H1 (cell line): ENCODE data around the gene LSM2. TPM values are rescaled to one million over a fixed set of nuclear protein-coding genes. Genes with fewer than 3 reads are reported as not detected.

Experiments
- CTCF ChIA-PET: fragments of 300-600 bp; sonication (Branson Sonifier 250); formaldehyde crosslinking; loops from one replicate; lab custom pipeline; 2021; ENCODE audit not compliant: partially characterized antibody; lab: Charles Lee
- POLR2A ChIA-PET: fragments of 300-600 bp; sonication (Branson Sonifier 250); formaldehyde crosslinking; loops from one replicate; lab custom pipeline; 2021; ENCODE audit warnings: inconsistent platforms; ENCODE audit not compliant: partially characterized antibody; lab: Charles Lee
- DNase-seq, 2 experiments: peaks; one replicate each; pipeline versions ENCODE4 v3.0.0 to v3.0.0-alpha.2; 2010 to 2022; ENCODE audit warnings: low spot score in 2 of 2, low read depth in 1 of 2, mixed read lengths in 1 of 2
- FAIRE-seq: peaks from 2 replicates; lab custom pipeline; 2011; peaks lifted over from hg19 to GRCh38; lab: Jason Lieb, UNC
- H2AFZ ChIP-seq: 2 replicates; pipeline ENCODE4 v1.8.1; 2012; ENCODE audit warnings: low read length, inconsistent platforms
- H2AK5ac ChIP-seq: 2 replicates; pipeline ENCODE4 v1.6.1; 2013; ENCODE audit warnings: low read depth, low read length
- H2BK120ac ChIP-seq: replicated peaks from 2 replicates; pipeline ENCODE3; 2013; ENCODE audit warnings: low read depth, low read length, inconsistent platforms
- H2BK12ac ChIP-seq: 2 replicates; pipeline ENCODE4 v1.6.1; 2013; ENCODE audit warnings: low read depth, low read length
- H2BK15ac ChIP-seq: 2 replicates; pipeline ENCODE4 v1.6.1; 2013; ENCODE audit warnings: low read length
- H2BK20ac ChIP-seq: 2 replicates; pipeline ENCODE4 v1.6.1; 2013; ENCODE audit warnings: low read length
- H2BK5ac ChIP-seq: 2 replicates; pipeline ENCODE4 v1.6.1; 2013; ENCODE audit warnings: low read depth, low read length
- H3K14ac ChIP-seq: 2 replicates; pipeline ENCODE4 v1.6.1; 2013; ENCODE audit warnings: inconsistent platforms; ENCODE audit not compliant: insufficient read length
- H3K18ac ChIP-seq: 2 replicates; pipeline ENCODE4 v1.6.1; 2013; ENCODE audit warnings: low read length; ENCODE audit errors: extremely low read depth
- H3K23ac ChIP-seq: 2 replicates; pipeline ENCODE4 v1.6.1; 2013; ENCODE audit warnings: inconsistent platforms; ENCODE audit not compliant: insufficient read length
- H3K23me2 ChIP-seq: 2 replicates; pipeline ENCODE4 v1.6.1; 2013; ENCODE audit warnings: low read depth, low read length
- H3K27ac ChIP-seq: 2 replicates; pipeline ENCODE4 v1.6.1; 2011; ENCODE audit warnings: low read depth, low read length, inconsistent platforms
- H3K27me3 ChIP-seq, 4 experiments: replicated peaks in 1 of 4; 1 replicate in 1 of 4; 2 replicates in 3 of 4; pipeline versions ENCODE4 v1.6.1 to v1.8.1; 2011 to 2013; ENCODE audit warnings: low read length in 3 of 4, mild to moderate bottlenecking in 3 of 4, inconsistent platforms in 2 of 4, mixed read lengths in 2 of 4, moderate library complexity in 1 of 4; ENCODE audit not compliant: control insufficient read depth in 3 of 4, insufficient read depth in 3 of 4; ENCODE audit errors: extremely low read depth in 1 of 4
- H3K36me3 ChIP-seq, 4 experiments: 2 replicates each; pipeline versions ENCODE4 v1.6.1 to v1.8.1; 2011 to 2013; ENCODE audit warnings: mild to moderate bottlenecking in 4 of 4, low read length in 3 of 4, moderate library complexity in 2 of 4, control low read depth in 1 of 4, inconsistent platforms in 1 of 4; ENCODE audit not compliant: insufficient read depth in 4 of 4, control insufficient read depth in 2 of 4
- H3K4ac ChIP-seq: replicated peaks from 2 replicates; pipeline ENCODE3; 2013; ENCODE audit warnings: low read length, low read depth, mixed read lengths, inconsistent platforms; ENCODE audit not compliant: insufficient read length
- H3K4me1 ChIP-seq, 4 experiments: replicated peaks in 1 of 4; 1 replicate in 1 of 4; 2 replicates in 3 of 4; pipeline versions ENCODE4 v1.6.1 to v1.8.1; 2011 to 2013; ENCODE audit warnings: low read length in 3 of 4, inconsistent platforms in 2 of 4, mixed read lengths in 1 of 4; ENCODE audit not compliant: insufficient read depth in 4 of 4, control insufficient read depth in 3 of 4
- H3K4me2 ChIP-seq, 2 experiments: 2 replicates each; pipeline versions ENCODE4 v1.6.1 to v1.8.1; 2011 to 2013; ENCODE audit warnings: low read depth in 2 of 2, low read length in 2 of 2, control low read depth in 1 of 2, inconsistent platforms in 1 of 2, mild to moderate bottlenecking in 1 of 2; ENCODE audit not compliant: insufficient read depth in 1 of 2
- H3K4me3 ChIP-seq, 4 experiments: fragments of 200-600, 300-600 bp in 1 of 4; sonication (generic), shearing (Covaris generic), sonication (Bioruptor Twin) in 1 of 4; 2 replicates each; pipeline versions ENCODE4 v1.5.1 to v1.8.1; 2011 to 2016; ENCODE audit warnings: low read length in 4 of 4, low read depth in 3 of 4, control low read depth in 2 of 4, inconsistent platforms in 2 of 4, mild to moderate bottlenecking in 2 of 4, mixed read lengths in 1 of 4, moderate library complexity in 1 of 4; ENCODE audit not compliant: insufficient read depth in 2 of 4; ENCODE audit errors: extremely low read depth in 1 of 4
- H3K56ac ChIP-seq: replicated peaks from 2 replicates; pipeline ENCODE3; 2013; ENCODE audit warnings: low read depth, mild to moderate bottlenecking, mixed read lengths, low read length, inconsistent platforms; ENCODE audit not compliant: insufficient read length
- H3K79me1 ChIP-seq: 2 replicates; pipeline ENCODE4 v1.6.1; 2013; ENCODE audit warnings: low read depth, low read length, control low read depth
- H3K79me2 ChIP-seq, 2 experiments: 2 replicates each; pipeline versions ENCODE4 v1.6.1 to v1.8.1; 2012 to 2013; ENCODE audit warnings: low read length in 2 of 2, mild to moderate bottlenecking in 2 of 2, inconsistent platforms in 1 of 2; ENCODE audit not compliant: insufficient read depth in 2 of 2, control insufficient read depth in 1 of 2
- H3K9ac ChIP-seq, 4 experiments: replicated peaks in 1 of 4; 1 replicate in 1 of 4; 2 replicates in 3 of 4; pipeline versions ENCODE4 v1.6.1 to v1.8.1; 2011 to 2013; ENCODE audit warnings: low read depth in 3 of 4, low read length in 3 of 4, control low read depth in 2 of 4, mild to moderate bottlenecking in 2 of 4, moderate library complexity in 2 of 4, inconsistent platforms in 1 of 4; ENCODE audit errors: extremely low read depth in 1 of 4
- H3K9me3 ChIP-seq, 2 experiments: 2 replicates each; pipeline versions ENCODE4 v1.6.1 to v1.8.1; 2012 to 2013; ENCODE audit warnings: mild to moderate bottlenecking in 2 of 2, moderate library complexity in 2 of 2, control low read depth in 1 of 2, inconsistent platforms in 1 of 2, low read depth in 1 of 2, low read length in 1 of 2, mixed read lengths in 1 of 2; ENCODE audit not compliant: insufficient read depth in 2 of 2
- H4K20me1 ChIP-seq, 2 experiments: replicated peaks in 1 of 2; 2 replicates each; pipeline versions ENCODE3 to v1.8.1; 2011 to 2013; ENCODE audit warnings: inconsistent platforms in 2 of 2, low read length in 2 of 2, mild to moderate bottlenecking in 1 of 2; ENCODE audit not compliant: insufficient read depth in 2 of 2, control insufficient read depth in 1 of 2
- H4K5ac ChIP-seq: 2 replicates; pipeline ENCODE4 v1.6.1; 2013; ENCODE audit warnings: low read length, low read depth, mixed read lengths, inconsistent platforms; ENCODE audit not compliant: insufficient read length
- H4K8ac ChIP-seq: 2 replicates; pipeline ENCODE4 v1.8.0; 2013; ENCODE audit warnings: mild to moderate bottlenecking, moderate library complexity, low read length, inconsistent platforms; ENCODE audit not compliant: insufficient read depth; ENCODE audit errors: extremely low read depth
- H4K91ac ChIP-seq: replicated peaks from 2 replicates; pipeline ENCODE3; 2013; ENCODE audit warnings: low read length, mixed read lengths, inconsistent platforms; ENCODE audit not compliant: insufficient read length
- BCL11A ChIP-seq, 2 experiments: IDR thresholded peaks; one replicate each; pipeline ENCODE4 v1.6.1; 2011; ENCODE audit warnings: low read depth in 2 of 2, low read length in 2 of 2, mild to moderate bottlenecking in 2 of 2
- CEBPB ChIP-seq: IDR thresholded peaks from 2 replicates; pipeline ENCODE4 v1.6.1; 2012; ENCODE audit warnings: low read depth, low read length
- CHD1 ChIP-seq: IDR thresholded peaks from 2 replicates; pipeline ENCODE4 v1.6.1; 2012; ENCODE audit warnings: low read depth, low read length, improper control_type of control experiment
- CTCF ChIP-seq, 3 experiments: IDR thresholded peaks; 1 replicate in 2 of 3; 2 replicates in 1 of 3; pipeline versions ENCODE4 v1.5.1 to v1.6.1; 2011; ENCODE audit warnings: low read length in 3 of 3, mild to moderate bottlenecking in 3 of 3, inconsistent platforms in 2 of 3, low read depth in 1 of 3, moderate library complexity in 1 of 3; ENCODE audit not compliant: insufficient read depth in 1 of 3; ENCODE audit errors: control extremely low read depth in 1 of 3
- FOSL1 ChIP-seq: IDR thresholded peaks from 2 replicates; pipeline ENCODE4 v1.6.1; 2011; ENCODE audit warnings: mild to moderate bottlenecking, low read depth, low read length, moderate library complexity; ENCODE audit not compliant: insufficient read depth
- JUN ChIP-seq: IDR thresholded peaks from 2 replicates; pipeline ENCODE4 v1.6.1; 2011; ENCODE audit warnings: low read depth, mild to moderate bottlenecking, improper control_type of control experiment, low read length
- KDM5A ChIP-seq: fragments of 200-600 bp; IDR thresholded peaks from 2 replicates; pipeline ENCODE4 v1.7.1; 2012; ENCODE audit warnings: mild to moderate bottlenecking, low read length, inconsistent platforms, mixed read lengths
- NRF1 ChIP-seq: IDR thresholded peaks from 2 replicates; pipeline ENCODE4 v1.6.1; 2011; ENCODE audit warnings: mild to moderate bottlenecking, low read depth, low read length, improper control_type of control experiment
- POU5F1 ChIP-seq: IDR thresholded peaks from 2 replicates; pipeline ENCODE4 v1.6.1; 2011; ENCODE audit warnings: low read depth, mild to moderate bottlenecking, low read length, moderate library complexity
- SIN3A ChIP-seq, 2 experiments: IDR thresholded peaks in 1 of 2; conservative IDR thresholded peaks in 1 of 2; 2 replicates each; pipeline ENCODE4 v1.6.1; 2011 to 2012; ENCODE audit warnings: low read length in 2 of 2, improper control_type of control experiment in 1 of 2, low read depth in 1 of 2, mild to moderate bottlenecking in 1 of 2
- SIRT6 ChIP-seq: IDR thresholded peaks from one replicate; pipeline ENCODE4 v1.7.1; 2012; ENCODE audit warnings: low read length, inconsistent platforms
- WGBS, 2 experiments: shearing (Covaris generic) in 1 of 2; methylation state at CpG; one replicate each; pipeline versions ENCODE4 v1.1.6 to v1.1.7; 2013 to 2015; ENCODE audit warnings: low lambda C conversion rate in 2 of 2, mixed read lengths in 2 of 2, inconsistent platforms in 1 of 2, low coverage in 1 of 2, missing lambda C conversion rate in 1 of 2; ENCODE audit not compliant: insufficient replicate concordance in 2 of 2, insufficient coverage in 1 of 2, insufficient read length in 1 of 2; ENCODE audit errors: extremely low coverage in 1 of 2, missing lambda C conversion rate in 1 of 2; 5-methylcytosine and 5-hydroxymethylcytosine counted together
- polyA plus RNA-seq, 7 experiments: library from polyadenylated mRNA; depleted of rRNA in 3 of 7; stranded (reverse) in 5 of 7; unstranded in 2 of 7; fragments of >200 nt in 5 of 7; fragments of 200-250 nt in 2 of 7; gene quantifications; 1 replicate in 5 of 7; 2 replicates in 1 of 7; 4 replicates in 1 of 7; pipeline versions ENCODE4 v1.2.1 to v1.2.3, GENCODE V29; 2011 to 2013; ENCODE audit warnings: missing spikeins in 2 of 7, mixed read lengths in 2 of 7
- total RNA-seq: library from RNA; stranded (reverse); fragmentation: NEBNext Ultra II Directional; extraction: Animal tissue kit (Norgen Biotek cat#: 25700); gene quantifications from 2 replicates; pipeline ENCODE4 v1.2.1, GENCODE V29; 2021

The LSM2 gene
- total and polyA plus RNA-seq, 2 of the 8 experiments (the other 6 are each of a cell fraction or from before 2014, with no cell fraction given): 127 to 168 TPM

- H3K23ac ChIP-seq: no peak overlapping the region
- H2AFZ ChIP-seq: no peak overlapping the region
- H4K5ac ChIP-seq: no peak overlapping the region
- ChIA-PET CTCF (interaction anchor here (0.9 to 14.4 kb wide), 7 partner anchors 8 to 156 kb away, joined by 3 to 228 read pairs (median 6); partner anchors contain the start of genes CLIC1, LY6G6C, LY6G6D and MSH5), POLR2A (interaction anchor here (1.1 to 1.9 kb wide), 12 partner anchors 8 to 107 kb away, joined by 3 to 10 read pairs (median 6); partner anchors contain the start of genes C6orf47, CLIC1, DDAH2 and GPANK1)
- no peak overlapping the region for H2BK5ac ChIP-seq
- no peak overlapping the region for H2AK5ac ChIP-seq
- H3K9me3 ChIP-seq: no peaks in the 10 kb centered on the region
- H3K4me3 ChIP-seq: no peak overlapping the region
- no peak overlapping the region for H3K27ac ChIP-seq
- H3K4ac ChIP-seq: no peak overlapping the region
- no peak overlapping the region for H4K8ac ChIP-seq
- peaks cover 3% of the 10 kb centered on the region; the same call in 1 of the 2 replicates for H3K23me2 ChIP-seq
- no peak overlapping the region for H3K14ac ChIP-seq
- no peak for DNase-seq
- 93% methylated on average over 6 of the region's 6 CpGs; no CpG with 5 or more reads in 1 of the 2 experiments for WGBS, 2 experiments
- H2BK20ac ChIP-seq: no peak overlapping the region
- no peak overlapping the region for H2BK120ac ChIP-seq
- no peak overlapping the region for H4K91ac ChIP-seq
- H3K36me3 ChIP-seq: peaks cover 0 to 6% (median 0%) of the 10 kb centered on the region in 4 experiments; a peak in 3 of 8 replicates
- no peak overlapping the region; a peak in 1 of 4 replicates for H3K4me2 ChIP-seq
- no peaks in the 10 kb centered on the region for H3K79me1 ChIP-seq
- no peaks in the 10 kb centered on the region for H4K20me1 ChIP-seq
- no peak overlapping the region for H2BK12ac ChIP-seq
- no peak overlapping the region for H3K18ac ChIP-seq
- H3K56ac ChIP-seq: no peak overlapping the region
- no peak for FAIRE-seq
- H3K27me3 ChIP-seq: no peaks in the 10 kb centered on the region
- H3K4me1 ChIP-seq: peaks cover 0 to 11% (median under 1%) of the 10 kb centered on the region in 4 experiments; a peak in 4 of 7 replicates
- 0 out of 2 replicates have a peak overlapping the region, but pooled peaks have one; percentile 72 for H2BK15ac ChIP-seq
- no peaks in the 10 kb centered on the region for H3K79me2 ChIP-seq
- H3K9ac ChIP-seq: no peak overlapping the region
- no peak for TF ChIP-seq CTCF (IDR thresholded peaks at IDR 0.05; ENCODE audit: control extremely low read depth in 1 of 3, insufficient read depth in 1 of 3, low read depth in 1 of 3, low read length in 3 of 3)
- no peak for TF ChIP-seq POU5F1
- TF ChIP-seq CHD1: no peak
- TF ChIP-seq SIRT6: no peak
- TF ChIP-seq NRF1: no peak
- no peak for TF ChIP-seq FOSL1
- TF ChIP-seq SIN3A (conservative IDR thresholded peaks at IDR 0.05 in 1 of 2, IDR thresholded peaks at IDR 0.05 in 1 of 2; ENCODE audit: low read depth in 1 of 2, low read length in 2 of 2): no peak
- no peak for TF ChIP-seq CEBPB
- no peak for TF ChIP-seq BCL11A (IDR thresholded peaks at IDR 0.05; ENCODE audit: low read depth in 2 of 2, low read length in 2 of 2)
- TF ChIP-seq JUN: no peak
- no peak for TF ChIP-seq KDM5A
These were observed 39.6 kb downstream of the LSM2 start for GRCh38 chr6:31767096-31767645.
